ENCODE measurements around the gene LHX3.
A peak's percentile ranks its signal among the peaks of the same experiment; 100 is the strongest.

LHX3 gene

DNA sequence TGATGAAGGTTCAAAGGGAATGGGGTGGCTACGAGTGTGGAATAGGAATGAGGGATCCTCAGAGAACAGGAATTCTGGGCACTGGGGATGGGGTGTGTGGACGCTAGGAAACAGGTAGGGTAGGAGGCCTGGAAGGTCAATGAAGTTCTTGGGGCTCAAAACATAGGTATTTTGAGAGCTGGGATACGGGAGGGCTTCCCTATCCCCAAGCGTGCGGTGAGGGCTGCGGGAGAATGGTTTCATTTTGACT is 40.0 kb upstream of the LHX3 start:
- TF ChIP-seq EZH2phosphoT487 (IDR thresholded peaks at IDR 0.05; ENCODE audit: borderline replicate concordance): no peak
- TF ChIP-seq, protein P1, sequence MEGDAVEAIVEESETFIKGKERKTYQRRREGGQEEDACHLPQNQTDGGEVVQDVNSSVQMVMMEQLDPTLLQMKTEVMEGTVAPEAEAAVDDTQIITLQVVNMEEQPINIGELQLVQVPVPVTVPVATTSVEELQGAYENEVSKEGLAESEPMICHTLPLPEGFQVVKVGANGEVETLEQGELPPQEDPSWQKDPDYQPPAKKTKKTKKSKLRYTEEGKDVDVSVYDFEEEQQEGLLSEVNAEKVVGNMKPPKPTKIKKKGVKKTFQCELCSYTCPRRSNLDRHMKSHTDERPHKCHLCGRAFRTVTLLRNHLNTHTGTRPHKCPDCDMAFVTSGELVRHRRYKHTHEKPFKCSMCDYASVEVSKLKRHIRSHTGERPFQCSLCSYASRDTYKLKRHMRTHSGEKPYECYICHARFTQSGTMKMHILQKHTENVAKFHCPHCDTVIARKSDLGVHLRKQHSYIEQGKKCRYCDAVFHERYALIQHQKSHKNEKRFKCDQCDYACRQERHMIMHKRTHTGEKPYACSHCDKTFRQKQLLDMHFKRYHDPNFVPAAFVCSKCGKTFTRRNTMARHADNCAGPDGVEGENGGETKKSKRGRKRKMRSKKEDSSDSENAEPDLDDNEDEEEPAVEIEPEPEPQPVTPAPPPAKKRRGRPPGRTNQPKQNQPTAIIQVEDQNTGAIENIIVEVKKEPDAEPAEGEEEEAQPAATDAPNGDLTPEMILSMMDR (conservative IDR thresholded peaks at IDR 0.05; ENCODE audit: low read length): no peak
- Histone ChIP-seq H3F3A (ENCODE audit: low read depth) (peaks cover 6% of the 10 kb centered on the region; the same call in 1 of the 2 replicates), H3K9me3 (ENCODE audit: insufficient read depth, low read depth, low read length) (no peaks in the 10 kb centered on the region), H3K4me3 (ENCODE audit: low read length, poor library complexity, severe bottlenecking) (peak overlapping the region; percentile 90), H2AFZ (ENCODE audit: low read length) (no peak overlapping the region), H3K79me2 (ENCODE audit: insufficient read depth, low read length) (peaks cover 53% of the 10 kb centered on the region), H4K20me1 (ENCODE audit: insufficient read depth, low read length, poor library complexity, severe bottlenecking) (peaks cover 21% of the 10 kb centered on the region), H3K4me2 (ENCODE audit: low read depth, low read length, poor library complexity, severe bottlenecking) (peak overlapping the region; percentile 97), H3K27me3 (ENCODE audit: insufficient read depth, low read length, poor library complexity, severe bottlenecking) (no peaks in the 10 kb centered on the region), H3K4me1 (ENCODE audit: insufficient read depth, low read length, poor library complexity, severe bottlenecking) (peaks cover 46% of the 10 kb centered on the region), H3K9ac (ENCODE audit: low read depth, low read length, poor library complexity, severe bottlenecking) (peak overlapping the region; percentile 75), H3K36me3 (ENCODE audit: insufficient read depth, low read length) (no peaks in the 10 kb centered on the region), H3K9me2 (replicated peaks; ENCODE audit: low read depth, low read length) (no peaks in the 10 kb centered on the region)

- H4K20me1 ChIP-seq (ENCODE audit: insufficient read depth, low read length, poor library complexity, severe bottlenecking): peaks cover 23% of the 10 kb centered on the region
- H3K4me3 ChIP-seq (ENCODE audit: low read length, poor library complexity, severe bottlenecking): peak overlapping the region; percentile 90
Measured at GRCh38 chr9:136244122-136244968, 39.4 kb upstream of the LHX3 start.

GRCh38 chr9:136243631-136244030 is 38.7 kb upstream of the LHX3 start:
- Histone ChIP-seq H3K9me3 (ENCODE audit: insufficient read depth, low read depth, low read length) (no peaks in the 10 kb centered on the region), H3K9ac (ENCODE audit: low read depth, low read length, poor library complexity, severe bottlenecking) (peak overlapping the region; percentile 75), H3K27me3 (ENCODE audit: insufficient read depth, low read length, poor library complexity, severe bottlenecking) (no peaks in the 10 kb centered on the region), H4K20me1 (ENCODE audit: insufficient read depth, low read length, poor library complexity, severe bottlenecking) (peaks cover 23% of the 10 kb centered on the region), H3K9me2 (replicated peaks; ENCODE audit: low read depth, low read length) (no peaks in the 10 kb centered on the region), H3K36me3 (ENCODE audit: insufficient read depth, low read length) (no peaks in the 10 kb centered on the region), H3F3A (ENCODE audit: low read depth) (peaks cover 6% of the 10 kb centered on the region; the same call in 1 of the 2 replicates), H3K79me2 (ENCODE audit: insufficient read depth, low read length) (peaks cover 66% of the 10 kb centered on the region), H3K4me2 (ENCODE audit: low read depth, low read length, poor library complexity, severe bottlenecking) (peak overlapping the region; percentile 97), H3K4me1 (ENCODE audit: insufficient read depth, low read length, poor library complexity, severe bottlenecking) (peaks cover 59% of the 10 kb centered on the region), H2AFZ (ENCODE audit: low read length) (no peak overlapping the region), H3K4me3 (ENCODE audit: low read length, poor library complexity, severe bottlenecking) (peak overlapping the region; percentile 90)
- no peak for TF ChIP-seq EZH2phosphoT487 (IDR thresholded peaks at IDR 0.05; ENCODE audit: borderline replicate concordance)
- TF ChIP-seq, protein P1 (conservative IDR thresholded peaks at IDR 0.05; ENCODE audit: low read length): no peak

More at GRCh38 chr9:136244122-136244968, 39.4 kb upstream of the LHX3 start:
- Histone ChIP-seq H3K4me1 (ENCODE audit: insufficient read depth, low read length, poor library complexity, severe bottlenecking) (peaks cover 52% of the 10 kb centered on the region), H3K9ac (ENCODE audit: low read depth, low read length, poor library complexity, severe bottlenecking) (peak overlapping the region; percentile 75), H3F3A (ENCODE audit: low read depth) (peaks cover 6% of the 10 kb centered on the region; the same call in 1 of the 2 replicates), H3K79me2 (ENCODE audit: insufficient read depth, low read length) (peaks cover 58% of the 10 kb centered on the region), H2AFZ (ENCODE audit: low read length) (no peak overlapping the region), H3K4me2 (ENCODE audit: low read depth, low read length, poor library complexity, severe bottlenecking) (peak overlapping the region; percentile 97), H3K27me3 (ENCODE audit: insufficient read depth, low read length, poor library complexity, severe bottlenecking) (no peaks in the 10 kb centered on the region), H3K9me2 (replicated peaks; ENCODE audit: low read depth, low read length) (no peaks in the 10 kb centered on the region), H3K36me3 (ENCODE audit: insufficient read depth, low read length) (no peaks in the 10 kb centered on the region), H3K9me3 (ENCODE audit: insufficient read depth, low read depth, low read length) (no peaks in the 10 kb centered on the region)
- TF ChIP-seq, protein P1 (conservative IDR thresholded peaks at IDR 0.05; ENCODE audit: low read length): no peak
- TF ChIP-seq EZH2phosphoT487 (IDR thresholded peaks at IDR 0.05; ENCODE audit: borderline replicate concordance): no peak
